ENCODE data around the gene HSPA12A.

Gene HSPA12A

GRCh38 chr10:116663342-116663741, 79.0 kb downstream of the HSPA12A start:
- Mint-ChIP-seq H3K27ac (no peak overlapping the region), H3K27me3 (ENCODE audit: low read depth, poor library complexity) (peaks cover 8% of the 10 kb centered on the region), H3K9me3 (no peaks in the 10 kb centered on the region), H3K36me3 (ENCODE audit: low read depth) (peaks cover 9% of the 10 kb centered on the region), H3K4me3 (no peak overlapping the region), H3K4me1 (peaks cover 8% of the 10 kb centered on the region)
- TF ChIP-seq CTCF (IDR thresholded peaks at IDR 0.05) = no peak
- no peak for DNase-seq

GRCh38 chr10:116660860-116661259, 81.5 kb downstream of the HSPA12A start:
- Mint-ChIP-seq H3K9me3 (no peaks in the 10 kb centered on the region), H3K4me3 (no peak overlapping the region), H3K36me3 (ENCODE audit: low read depth) (no peaks in the 10 kb centered on the region), H3K27me3 (ENCODE audit: low read depth, poor library complexity) (peaks cover 4% of the 10 kb centered on the region), H3K4me1 (peaks cover 8% of the 10 kb centered on the region), H3K27ac (peak overlapping the region; percentile 19)
- no peak for TF ChIP-seq CTCF (IDR thresholded peaks at IDR 0.05)
- no peak for DNase-seq

- Mint-ChIP-seq H3K4me3 (no peak overlapping the region), H3K27me3 (ENCODE audit: low read depth, poor library complexity) (peaks cover 4% of the 10 kb centered on the region), H3K27ac (no peak overlapping the region), H3K36me3 (ENCODE audit: low read depth) (no peaks in the 10 kb centered on the region), H3K4me1 (peaks cover 8% of the 10 kb centered on the region), H3K9me3 (no peaks in the 10 kb centered on the region)
- no peak for TF ChIP-seq CTCF (IDR thresholded peaks at IDR 0.05)
- DNase-seq = no peak
Measured at GRCh38 chr10:116659049-116659670, 83.2 kb downstream of the HSPA12A start.

GRCh38 chr10:116657863-116658551, 84.4 kb downstream of the HSPA12A start:
- TF ChIP-seq CTCF (IDR thresholded peaks at IDR 0.05) = no peak
- Mint-ChIP-seq H3K9me3 (no peaks in the 10 kb centered on the region), H3K27me3 (ENCODE audit: low read depth, poor library complexity) (no peaks in the 10 kb centered on the region), H3K27ac (no peak overlapping the region), H3K4me3 (no peak overlapping the region), H3K4me1 (peaks cover 11% of the 10 kb centered on the region), H3K36me3 (ENCODE audit: low read depth) (no peaks in the 10 kb centered on the region)
- no peak for DNase-seq

- no peak for DNase-seq
- H3K27ac Mint-ChIP-seq = no peak overlapping the region
- H3K4me3 Mint-ChIP-seq = no peak overlapping the region
- peaks cover 8% of the 10 kb centered on the region for H3K27me3 Mint-ChIP-seq (ENCODE audit: low read depth, poor library complexity)
- TF ChIP-seq CTCF (IDR thresholded peaks at IDR 0.05) = no peak
- peaks cover 12% of the 10 kb centered on the region for H3K9me3 Mint-ChIP-seq
- no peaks in the 10 kb centered on the region for H3K36me3 Mint-ChIP-seq (ENCODE audit: low read depth)
- H3K4me1 Mint-ChIP-seq = peaks cover 11% of the 10 kb centered on the region
Measured at GRCh38 chr10:116656044-116656443, 86.3 kb downstream of the HSPA12A start.

- Mint-ChIP-seq H3K36me3 (ENCODE audit: low read depth) (no peaks in the 10 kb centered on the region), H3K9me3 (peaks cover 17% of the 10 kb centered on the region), H3K4me1 (peaks cover 6% of the 10 kb centered on the region), H3K4me3 (no peak overlapping the region), H3K27me3 (ENCODE audit: low read depth, poor library complexity) (peaks cover 13% of the 10 kb centered on the region), H3K27ac (no peak overlapping the region)
- no peak for DNase-seq
- TF ChIP-seq CTCF (IDR thresholded peaks at IDR 0.05) = no peak
Measured at GRCh38 chr10:116655568-116655967, 86.8 kb downstream of the HSPA12A start.

Data from nephron progenitor cell (in vitro differentiated cells).